GM21529 (cell line): ENCODE measurements around the gene FGGY.
A peak's percentile ranks its signal among the peaks of the same experiment; 100 is the strongest.
"Not testable (repeated sequence)": the region's sequence is repeated elsewhere in the genome, so short reads cannot be mapped to it uniquely, and the experiment has no call there.

Source experiments
- ATAC-seq: cut with Tn5 transposase; IDR thresholded peaks from one replicate; pipeline ENCODE4 v1.9.1; 2021; ENCODE audit not compliant: unreplicated experiment

FGGY gene

DNA sequence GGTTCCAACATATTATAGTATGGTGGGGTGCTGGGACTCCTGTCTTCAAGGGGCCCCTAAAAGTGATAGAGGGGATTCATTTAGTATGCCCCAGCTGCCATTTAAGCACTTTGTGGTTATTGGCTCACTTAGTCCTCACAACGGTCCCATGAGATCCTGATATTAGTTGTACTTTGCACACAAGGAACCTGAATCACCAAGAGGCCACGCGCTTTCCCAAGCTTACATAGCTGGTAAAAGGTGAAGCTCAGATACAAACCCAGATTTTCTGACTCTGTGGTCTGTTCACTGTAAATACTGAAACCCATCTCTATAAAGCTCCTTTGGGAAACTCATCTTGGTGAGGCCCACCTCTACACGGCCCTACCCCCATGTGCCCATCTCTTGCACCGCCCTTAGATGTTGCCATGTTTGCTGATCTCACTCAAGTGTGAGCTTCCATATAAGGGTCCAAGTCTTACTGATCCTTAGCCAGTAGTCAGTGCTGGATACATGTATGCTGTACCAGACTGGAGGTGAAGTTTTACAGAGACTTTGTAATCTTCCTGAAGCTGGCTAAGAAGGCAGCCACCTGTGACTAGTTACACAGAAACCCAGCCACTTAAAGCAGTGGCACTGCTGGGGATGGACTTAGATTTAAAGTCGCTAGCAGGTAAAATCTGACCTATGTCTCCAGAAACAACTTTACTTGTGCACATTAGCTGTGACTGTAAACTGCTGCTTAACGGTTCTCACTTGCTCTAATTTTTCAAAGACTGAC, 393.5 kb downstream of the FGGY start:
- no peak for ATAC-seq

DNA sequence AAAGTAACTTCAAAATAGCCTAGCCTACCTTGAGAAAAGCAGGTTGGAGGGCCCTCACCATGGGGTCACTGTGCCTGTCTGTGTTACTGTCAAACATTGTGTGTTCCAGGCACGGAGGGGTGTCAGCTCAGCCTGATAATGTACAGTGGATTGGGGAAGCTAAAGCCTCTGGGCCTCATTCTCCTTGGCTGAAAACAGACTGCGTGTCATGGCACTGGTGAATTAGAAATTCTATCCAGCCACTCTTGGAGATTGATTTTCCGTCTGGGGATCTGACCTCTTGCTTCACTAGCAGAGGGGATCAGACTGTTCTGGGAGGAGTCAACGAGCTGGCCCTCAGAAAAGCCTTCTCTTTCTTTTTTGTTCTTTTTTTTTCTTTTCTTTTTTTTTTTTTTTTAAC, 394.4 kb downstream of the FGGY start:
- ATAC-seq = no peak

DNA sequence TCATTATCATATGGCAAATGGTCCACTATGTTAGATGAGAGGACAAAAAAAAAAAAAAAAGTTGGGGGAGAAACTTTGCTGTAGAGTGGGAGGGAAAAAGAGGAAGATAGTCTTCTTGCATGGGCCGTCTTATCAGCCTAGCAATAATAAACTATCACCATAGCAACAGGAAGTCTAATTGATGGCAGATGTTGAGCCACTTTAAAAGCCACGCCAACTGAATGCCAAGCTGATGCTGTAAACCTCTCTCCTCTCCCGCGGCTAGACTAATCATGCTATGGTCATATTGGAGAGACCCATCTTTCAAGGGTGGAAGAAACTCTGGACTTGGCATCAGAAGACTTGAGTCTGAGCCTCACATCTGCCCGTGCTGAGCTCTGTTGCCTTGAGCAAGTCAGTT, 395.7 kb downstream of the FGGY start:
- no peak for ATAC-seq

DNA sequence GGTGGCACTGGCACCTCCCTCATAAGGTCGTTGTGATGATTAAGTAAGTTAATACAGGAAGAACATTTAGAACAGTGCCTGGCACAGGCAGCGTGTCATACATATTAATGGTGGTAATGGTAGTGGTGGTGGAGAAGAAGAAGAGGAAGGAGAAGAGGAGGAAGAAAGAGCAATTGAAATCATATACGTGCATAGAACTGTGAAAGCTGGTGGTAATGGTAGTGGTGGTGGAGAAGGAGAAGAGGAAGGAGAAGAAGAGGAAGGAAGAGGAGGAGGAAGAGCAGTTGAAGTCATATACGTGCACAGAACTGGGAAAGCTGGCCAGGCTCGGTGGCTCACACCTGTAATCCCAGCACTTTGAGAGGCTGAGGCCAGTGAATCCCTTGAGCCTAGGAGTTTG, 396.5 kb downstream of the FGGY start:
- no peak for ATAC-seq

DNA sequence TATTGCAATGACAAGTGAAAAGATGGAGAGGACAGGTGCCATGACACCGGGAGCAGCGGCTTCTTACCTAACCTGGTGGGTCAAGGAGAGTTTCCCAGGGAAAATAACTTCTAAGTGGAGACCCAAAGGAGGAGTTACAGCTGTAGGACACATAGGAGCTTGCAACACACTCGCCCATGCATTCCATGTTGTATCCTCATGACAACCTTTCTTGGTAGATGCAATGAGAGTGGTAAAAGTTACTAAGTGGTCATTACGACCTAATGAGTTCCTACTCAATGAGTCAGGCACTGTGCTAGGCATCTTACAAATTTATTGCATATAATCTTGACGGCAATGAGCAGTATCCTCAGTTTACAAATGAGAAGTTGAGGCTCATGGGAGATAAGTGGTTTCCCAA, 398.4 kb downstream of the FGGY start:
- ATAC-seq = no peak

DNA sequence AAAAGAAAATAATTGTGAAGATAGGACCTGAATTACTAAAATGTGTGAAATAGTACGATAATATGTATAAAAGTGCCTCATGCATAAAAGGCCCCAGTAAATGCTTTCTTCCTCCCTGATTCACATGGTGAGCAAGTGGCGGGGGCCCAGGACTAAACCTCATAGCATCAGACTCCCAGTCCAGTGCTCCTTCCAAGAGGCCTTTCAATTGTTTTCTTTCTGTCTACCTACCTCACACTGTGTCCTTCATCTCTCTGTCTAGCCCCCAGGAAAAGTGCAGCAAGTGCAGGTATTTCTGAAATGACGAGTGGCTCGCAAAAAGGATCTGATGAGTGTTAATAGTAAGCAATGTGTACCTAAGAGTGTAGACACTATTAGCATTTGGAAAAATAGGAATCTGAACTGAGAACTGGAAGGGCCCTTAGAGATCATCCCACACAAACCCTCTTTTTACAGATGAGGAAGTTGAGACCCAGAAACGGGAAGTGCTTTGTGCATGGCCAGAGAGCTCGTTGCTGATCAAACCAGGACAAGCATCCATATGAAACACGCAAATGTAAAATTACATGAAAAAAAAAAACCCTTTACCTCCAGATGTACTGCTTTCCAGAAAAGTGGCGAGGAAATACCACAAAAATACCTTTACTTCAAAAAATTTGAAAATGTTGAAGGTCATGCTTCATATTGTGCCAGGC, 399.7 kb downstream of the FGGY start:
- ATAC-seq = peak; percentile 50

DNA sequence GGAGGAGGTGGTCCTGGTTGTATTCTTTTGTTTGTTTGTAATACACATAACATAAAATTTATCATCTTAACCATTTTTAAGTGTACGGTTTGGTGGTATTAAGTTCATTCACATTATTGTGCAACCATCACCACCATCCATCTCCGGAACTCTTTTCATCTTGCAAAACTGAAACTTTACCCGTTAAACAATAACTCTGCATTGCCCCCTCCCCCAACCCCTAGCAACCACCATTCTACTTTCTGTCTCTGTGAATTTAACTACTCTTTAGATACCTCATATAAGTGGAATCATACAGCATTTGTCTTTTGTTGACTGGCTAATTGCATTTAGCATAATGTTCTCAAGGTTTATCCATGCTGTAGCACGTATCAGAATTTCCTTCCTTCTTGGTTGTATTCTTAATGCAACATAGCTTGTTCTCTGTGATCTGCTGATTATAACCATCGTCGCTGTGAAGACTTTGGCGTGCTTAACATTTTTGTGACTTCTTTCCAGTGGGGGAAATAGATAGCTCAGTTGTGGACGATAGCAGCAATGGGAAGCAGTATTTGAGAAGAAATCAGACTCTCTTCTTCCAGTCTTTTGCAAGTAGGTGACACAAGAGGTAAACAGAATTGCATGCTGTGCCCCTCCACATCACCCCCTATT, 400.4 kb downstream of the FGGY start:
- peak; percentile 51 for ATAC-seq

DNA sequence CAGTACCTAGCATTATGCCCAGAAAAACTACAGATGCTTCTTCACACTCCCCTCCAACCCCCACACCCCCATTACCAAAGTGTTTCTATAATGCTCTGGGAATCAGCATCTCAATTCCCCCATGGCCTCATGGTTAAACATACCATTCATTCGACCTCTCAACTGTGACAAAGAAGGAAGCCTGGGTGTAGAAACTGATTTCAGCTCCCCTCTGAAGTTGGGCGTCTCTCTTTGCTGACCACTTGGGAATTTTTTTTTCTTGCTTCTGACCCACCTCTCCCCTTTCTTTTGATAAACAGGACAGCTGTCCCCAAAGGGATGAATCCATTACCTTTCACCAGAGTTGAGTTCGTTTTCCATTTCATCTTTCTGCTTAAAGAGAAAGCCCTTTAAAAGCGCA, 401.5 kb downstream of the FGGY start:
- no peak for ATAC-seq

DNA sequence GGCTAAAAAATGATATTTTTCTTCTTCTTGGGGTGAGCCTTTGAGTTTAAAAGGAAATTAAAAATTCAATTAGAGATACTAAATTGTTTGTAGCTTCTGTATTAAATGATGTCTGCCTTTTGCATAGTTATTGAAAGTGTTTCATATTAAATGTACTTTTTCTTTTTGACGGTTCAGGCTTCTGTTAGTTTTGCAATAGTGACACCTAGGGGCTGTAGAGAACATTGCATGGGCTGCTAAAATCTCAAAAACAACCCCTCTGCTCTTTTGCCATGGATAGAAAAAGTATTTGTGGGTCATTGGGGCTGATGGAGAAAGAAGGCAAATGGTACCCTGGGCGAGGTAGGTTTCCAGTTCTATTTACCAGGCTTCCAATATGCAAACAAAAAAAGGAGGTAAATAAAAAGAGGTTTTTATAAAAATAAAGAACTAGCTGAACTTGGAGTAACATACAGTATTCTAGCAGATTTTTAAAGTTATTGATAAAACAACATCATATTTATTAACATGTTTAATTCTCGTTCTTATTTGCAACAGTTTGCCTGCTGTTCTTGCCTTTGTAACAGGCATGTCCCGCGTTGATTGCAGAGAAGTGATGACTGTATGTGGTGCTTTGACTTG, 402.4 kb downstream of the FGGY start:
- no peak for ATAC-seq

DNA sequence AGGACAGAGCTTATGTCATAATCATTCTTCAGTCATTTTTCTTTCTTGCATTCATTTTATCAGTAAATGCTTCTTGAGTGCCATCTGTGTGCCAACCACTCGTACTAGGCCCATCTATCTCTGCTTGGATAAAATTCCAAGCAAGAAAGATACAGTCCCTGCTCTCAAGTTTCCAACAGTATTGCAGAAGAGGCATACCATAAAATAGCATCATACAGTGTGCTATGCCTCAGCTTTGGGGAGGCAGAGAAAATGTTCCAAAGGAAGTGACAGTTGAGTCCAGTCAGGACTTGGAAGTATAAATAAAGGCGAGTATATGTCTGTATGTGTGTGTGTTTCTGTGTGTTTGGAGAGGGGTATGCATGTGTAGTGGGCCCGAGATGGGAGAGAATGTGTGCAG, 404.5 kb downstream of the FGGY start:
- no peak for ATAC-seq

DNA sequence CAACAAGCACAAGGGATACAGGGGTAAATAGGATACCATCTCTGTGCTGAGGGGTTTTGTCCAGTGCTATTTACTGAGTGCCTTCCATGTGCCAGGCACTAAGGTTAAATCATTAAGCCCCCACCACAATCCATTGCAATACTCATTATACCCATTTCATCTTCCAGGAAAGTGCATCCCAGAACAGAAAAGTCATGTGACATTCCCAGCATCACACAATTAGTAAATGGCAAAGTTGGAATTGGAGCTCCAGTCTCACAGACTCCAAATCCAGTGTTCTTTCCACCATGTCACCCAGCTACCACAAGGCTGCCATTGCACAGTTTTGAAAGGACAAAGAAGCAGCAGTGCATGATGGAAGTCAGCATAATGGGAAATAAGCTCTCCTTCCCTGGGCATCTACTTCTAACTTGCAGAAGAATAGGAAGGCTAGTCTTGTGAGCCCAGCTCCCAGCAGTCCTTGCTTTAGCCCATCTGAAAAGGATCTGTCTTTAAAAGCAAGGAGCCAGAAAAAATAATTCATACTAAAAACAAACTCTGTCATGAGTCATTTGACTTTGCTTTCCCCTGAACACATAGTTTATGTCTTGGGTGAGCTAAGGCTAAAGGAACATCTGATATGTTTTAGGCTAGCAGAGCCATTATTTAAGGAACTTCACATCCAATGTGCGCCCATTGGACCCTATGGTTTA, 406.5 kb downstream of the FGGY start:
- no peak for ATAC-seq

DNA sequence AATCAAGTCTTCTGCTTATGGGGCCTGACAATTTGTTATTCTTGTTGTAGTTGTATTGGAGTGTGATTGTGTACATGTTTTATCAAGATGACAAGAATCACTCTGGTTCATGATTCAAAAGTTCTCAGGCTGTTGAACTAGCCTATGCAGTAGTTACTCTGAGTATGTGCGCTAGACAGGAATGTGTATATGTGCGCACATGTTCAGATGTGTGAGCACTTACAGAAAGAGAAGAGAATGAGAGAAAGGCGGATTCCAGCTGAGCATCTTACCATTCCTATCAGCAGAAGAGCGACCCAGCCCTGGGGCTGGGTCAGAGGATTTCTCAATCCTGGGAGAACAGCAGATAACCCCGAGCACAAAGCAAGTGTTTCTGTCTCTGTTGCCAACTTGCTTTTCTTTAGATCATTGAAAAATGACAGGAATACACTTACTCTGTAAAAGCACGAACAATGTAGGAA, 407.1 kb downstream of the FGGY start:
- ATAC-seq = no peak

DNA sequence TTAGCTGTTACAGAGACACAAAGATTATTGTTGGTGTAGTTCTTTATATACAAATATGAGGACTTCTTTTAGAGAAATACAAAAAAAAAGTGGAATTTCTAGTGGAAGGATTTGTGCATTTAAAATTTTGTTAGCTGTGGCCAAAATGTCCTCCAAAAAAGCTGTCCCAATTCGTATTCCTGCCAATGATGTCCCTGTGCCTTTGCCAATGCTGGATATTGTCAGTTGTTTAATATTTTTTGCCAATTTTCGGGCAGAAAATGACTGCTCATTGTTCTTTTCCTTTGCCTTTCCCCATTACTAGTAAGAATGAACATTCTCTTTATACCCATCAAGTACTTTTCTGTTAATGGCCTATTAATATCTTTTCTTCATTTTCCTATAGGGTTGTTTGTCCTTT, 407.8 kb downstream of the FGGY start:
- ATAC-seq = no peak

DNA sequence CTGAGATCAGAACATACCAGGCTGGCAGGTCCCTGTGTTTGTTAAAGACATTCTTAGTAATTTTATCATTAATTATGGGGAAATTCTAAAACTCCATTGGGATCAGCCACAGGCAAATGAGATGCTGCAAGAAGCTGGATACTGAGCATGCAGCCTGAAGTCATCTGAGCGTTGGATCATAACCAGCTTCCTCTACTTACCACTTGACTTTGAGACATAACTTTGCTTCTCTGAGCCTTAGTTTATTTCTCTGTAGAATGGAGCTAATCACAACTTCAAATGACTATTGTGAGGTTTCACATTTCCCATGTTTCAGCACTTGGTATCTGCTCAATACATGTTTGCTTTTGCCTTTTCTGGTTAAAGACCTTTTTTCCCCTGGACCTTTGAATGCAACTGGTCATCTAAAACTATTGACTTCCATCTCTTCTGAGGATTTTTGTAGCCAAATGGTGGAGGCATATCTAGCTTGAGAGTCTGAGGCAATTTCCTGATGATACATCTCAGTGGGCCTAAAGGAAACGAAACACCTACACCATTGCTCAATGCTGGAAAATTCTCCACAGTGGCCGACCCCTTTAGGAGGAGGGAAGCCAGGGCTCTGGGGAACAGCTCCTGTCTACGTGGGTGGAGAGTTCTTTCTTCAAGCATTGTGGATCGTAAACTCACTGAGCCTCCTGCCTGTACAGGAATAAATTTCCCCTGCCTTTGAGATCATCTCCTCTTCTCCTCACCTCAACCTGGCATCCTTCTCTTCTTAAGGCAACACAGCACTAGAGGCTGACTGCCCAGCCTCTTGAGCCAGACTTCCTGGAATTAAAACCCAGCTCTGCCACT, 408.8 kb downstream of the FGGY start:
- ATAC-seq = no peak

DNA sequence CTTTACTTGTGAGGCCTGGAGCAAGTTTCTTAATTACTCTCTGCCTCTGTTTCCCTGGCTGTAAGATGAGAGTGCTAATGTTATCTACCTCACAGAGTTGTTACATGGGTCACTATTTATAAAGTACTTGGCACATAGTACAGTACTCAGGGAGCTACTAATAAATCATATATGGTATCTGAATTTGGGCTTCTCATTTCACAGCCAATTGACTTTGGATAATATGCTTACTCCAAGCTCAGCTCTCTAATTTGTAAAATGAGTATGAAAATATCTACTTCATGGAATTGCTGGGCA, 409.4 kb downstream of the FGGY start:
- no peak for ATAC-seq

DNA sequence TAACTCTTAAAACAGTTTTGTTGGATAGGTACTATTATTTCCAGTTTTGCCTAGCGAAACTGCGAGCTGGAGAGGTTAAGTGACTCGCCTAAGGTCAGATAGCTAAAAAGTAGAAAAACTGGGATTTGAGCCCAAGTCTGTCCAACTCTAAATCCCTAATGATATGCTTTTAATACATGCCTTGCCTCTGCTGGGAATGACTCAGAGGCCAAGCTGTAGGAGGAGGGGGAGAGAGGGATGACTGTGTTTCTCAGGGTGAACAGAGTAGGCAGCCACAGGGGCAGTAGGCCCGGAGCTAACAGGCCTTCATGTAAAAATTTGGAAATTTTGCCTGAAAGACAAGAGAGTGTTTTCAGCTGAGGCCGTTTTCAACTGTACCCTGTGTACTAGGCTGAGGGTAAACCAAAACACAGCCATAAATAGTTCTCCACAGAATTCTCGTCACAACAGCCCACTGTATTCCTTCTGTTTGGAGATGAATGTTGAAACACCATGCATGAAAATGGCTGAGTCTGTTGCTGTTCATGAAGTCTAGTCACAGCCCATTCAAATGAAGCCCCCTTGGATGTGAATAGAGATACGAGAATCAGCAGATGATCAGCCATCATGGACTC, 410.4 kb downstream of the FGGY start:
- ATAC-seq = no peak

DNA sequence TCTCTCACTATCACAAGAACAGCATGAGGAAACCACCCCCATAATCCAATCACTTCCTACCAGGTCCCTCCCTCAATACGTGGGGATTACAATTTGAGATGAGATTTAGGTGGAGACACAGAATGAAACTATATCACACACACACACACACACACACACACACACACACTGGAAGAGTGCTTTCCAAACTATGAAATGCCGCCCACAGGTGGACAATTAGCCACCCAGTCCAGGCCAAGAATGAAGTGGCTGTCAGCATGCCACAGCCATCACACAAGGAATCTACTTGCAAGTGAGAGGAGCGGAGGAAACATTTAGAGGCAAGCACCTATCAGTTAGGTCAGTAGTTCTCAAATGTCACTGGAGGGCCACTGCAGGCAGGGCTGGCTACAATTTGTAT, 412.4 kb downstream of the FGGY start:
- ATAC-seq = no peak

DNA sequence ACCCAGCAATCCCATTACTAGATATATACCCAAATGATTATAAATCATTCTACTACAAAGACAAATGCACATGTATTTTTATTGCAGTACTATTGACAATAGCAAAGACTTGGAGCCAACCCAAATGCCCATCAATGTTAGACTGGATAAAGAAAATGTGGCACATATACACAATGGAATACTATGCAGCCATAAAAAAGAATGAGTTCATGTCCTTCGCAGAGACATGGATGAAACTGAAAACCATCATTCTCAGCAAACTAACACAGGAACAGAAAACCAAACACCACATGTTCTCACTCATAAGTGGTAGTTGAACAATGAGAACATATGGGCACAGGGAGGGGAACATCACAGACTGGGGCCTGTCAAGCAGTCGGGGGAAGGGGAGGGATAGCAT, 414.0 kb downstream of the FGGY start:
- ATAC-seq = not testable (repeated sequence)

DNA sequence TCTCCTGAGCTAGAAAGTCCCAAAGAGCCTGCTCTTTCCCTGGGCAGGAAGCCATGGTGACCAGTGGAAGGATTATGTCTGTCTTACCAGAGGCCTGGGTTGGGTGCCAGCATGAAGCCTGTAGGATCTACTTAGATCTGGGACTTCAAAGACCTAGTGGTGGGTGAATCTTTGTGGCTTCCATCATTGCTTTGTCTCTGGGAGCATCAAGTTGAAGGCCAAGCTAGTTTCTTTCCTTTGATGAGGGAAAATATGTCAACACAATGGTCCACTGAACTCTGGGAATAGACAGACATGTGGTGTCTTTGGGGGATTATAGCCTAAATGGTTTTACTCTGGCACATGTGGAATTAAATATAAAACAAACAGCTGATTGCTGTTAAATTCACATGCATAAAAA, 417.3 kb downstream of the FGGY start:
- no peak for ATAC-seq

DNA sequence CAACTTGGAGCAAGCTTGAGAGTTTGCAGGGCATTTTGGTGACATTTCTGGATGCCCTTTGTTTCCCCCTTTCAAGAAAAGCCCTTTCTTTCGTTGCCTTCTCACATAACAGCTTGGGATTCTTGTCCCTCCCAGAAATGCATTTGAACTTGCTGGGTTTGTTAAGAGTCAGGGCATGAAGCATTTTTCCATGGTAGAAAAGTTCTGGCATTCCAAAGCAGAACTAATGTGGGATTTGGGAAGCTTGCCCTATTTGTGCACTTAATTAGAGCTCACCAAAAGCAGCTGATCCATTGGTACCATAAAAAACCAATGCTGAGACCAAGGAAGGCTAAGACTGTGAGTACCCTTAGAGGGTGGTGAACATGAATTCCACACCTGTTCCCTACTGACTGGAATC, 418.1 kb downstream of the FGGY start:
- no peak for ATAC-seq
